Cardiac muscle cell (in vitro differentiated cells and primary cell): Measurements from ENCODE around the gene TTC4. TPM values are rescaled to one million over a fixed set of nuclear protein-coding genes. Genes with fewer than 3 reads are reported as not detected.

Experiments used
- DNase-seq, 2 donors: peaks; one replicate each; pipeline versions ENCODE4 v3.0.0 to v3.0.0-alpha.2; 2010 to 2017; ENCODE audit warnings: low read depth in 1 of 2, low spot score in 1 of 2
- H3K27ac ChIP-seq: fragments of 200-600 bp; sonication (generic); 2 replicates; pipeline ENCODE4 v1.5.1; 2016
- H3K27me3 ChIP-seq: fragments of 200-600 bp; sonication (generic); 2 replicates; pipeline ENCODE4 v1.6.0; 2016; ENCODE audit warnings: control low read depth
- H3K36me3 ChIP-seq: fragments of 200-600 bp; sonication (generic); 2 replicates; pipeline ENCODE4 v1.5.1; 2016; ENCODE audit warnings: control low read depth
- H3K4me1 ChIP-seq: fragments of 200-600 bp; sonication (generic); 2 replicates; pipeline ENCODE4 v1.8.1; 2017; ENCODE audit warnings: low read depth, mild to moderate bottlenecking, mixed run types
- H3K4me3 ChIP-seq: fragments of 200-600 bp; sonication (generic); 2 replicates; pipeline ENCODE4 v1.5.1; 2016; ENCODE audit warnings: mild to moderate bottlenecking
- H3K9me3 ChIP-seq: fragments of 200-600 bp; sonication (generic); 2 replicates; pipeline ENCODE4 v1.5.1; 2017; ENCODE audit warnings: low read depth, mild to moderate bottlenecking, control low read depth
- polyA plus RNA-seq: library from polyadenylated mRNA; unstranded; fragments of >200 nt; fragmentation: Nextera tagmentation; extraction: Ambion mirVana; gene quantifications from 2 replicates; pipeline ENCODE4 v1.2.1, GENCODE V29; 2016
- total RNA-seq: library from RNA; depleted of rRNA; stranded (reverse); fragments of >200 nt; gene quantifications from 2 replicates; pipeline ENCODE4 v1.2.3, GENCODE V29; 2016
- TF ChIP-seq, protein P1 (sequence below): IDR thresholded peaks from 2 replicates; pipeline ENCODE4 v1.5.1; 2012; ENCODE audit warnings: low read depth, mild to moderate bottlenecking, low read length

Gene TTC4
- total and polyA plus RNA-seq, 2 experiments from 2014 or later = 19.8 to 23.5 TPM

DNA sequence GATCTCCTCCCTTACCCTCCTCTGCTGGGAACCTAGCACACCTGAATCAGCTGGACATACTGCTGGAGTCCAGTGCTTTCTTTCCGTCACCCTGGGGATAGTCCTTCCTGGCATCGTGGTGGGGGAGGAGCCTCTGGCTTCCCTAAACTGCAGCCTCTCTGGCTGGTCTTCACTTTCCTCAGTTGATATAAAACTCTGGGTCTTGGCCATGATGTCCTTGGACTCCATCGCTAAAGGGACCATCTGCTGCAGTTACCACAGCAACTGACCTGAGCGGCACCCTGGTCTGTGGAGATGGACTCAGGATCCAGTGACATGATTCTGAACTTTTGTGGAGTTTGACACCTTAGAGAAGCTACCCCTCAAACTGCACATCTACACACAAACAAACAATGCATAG is 25.9 kb downstream of the TTC4 start:
- H3K27me3 ChIP-seq = no peaks in the 10 kb centered on the region
- peaks cover 39% of the 10 kb centered on the region for H3K36me3 ChIP-seq
- no peak overlapping the region for H3K27ac ChIP-seq
- no peak overlapping the region for H3K4me3 ChIP-seq
- no peak for DNase-seq
- H3K9me3 ChIP-seq = no peaks in the 10 kb centered on the region
- no peaks in the 10 kb centered on the region for H3K4me1 ChIP-seq
- TF ChIP-seq, protein P1, sequence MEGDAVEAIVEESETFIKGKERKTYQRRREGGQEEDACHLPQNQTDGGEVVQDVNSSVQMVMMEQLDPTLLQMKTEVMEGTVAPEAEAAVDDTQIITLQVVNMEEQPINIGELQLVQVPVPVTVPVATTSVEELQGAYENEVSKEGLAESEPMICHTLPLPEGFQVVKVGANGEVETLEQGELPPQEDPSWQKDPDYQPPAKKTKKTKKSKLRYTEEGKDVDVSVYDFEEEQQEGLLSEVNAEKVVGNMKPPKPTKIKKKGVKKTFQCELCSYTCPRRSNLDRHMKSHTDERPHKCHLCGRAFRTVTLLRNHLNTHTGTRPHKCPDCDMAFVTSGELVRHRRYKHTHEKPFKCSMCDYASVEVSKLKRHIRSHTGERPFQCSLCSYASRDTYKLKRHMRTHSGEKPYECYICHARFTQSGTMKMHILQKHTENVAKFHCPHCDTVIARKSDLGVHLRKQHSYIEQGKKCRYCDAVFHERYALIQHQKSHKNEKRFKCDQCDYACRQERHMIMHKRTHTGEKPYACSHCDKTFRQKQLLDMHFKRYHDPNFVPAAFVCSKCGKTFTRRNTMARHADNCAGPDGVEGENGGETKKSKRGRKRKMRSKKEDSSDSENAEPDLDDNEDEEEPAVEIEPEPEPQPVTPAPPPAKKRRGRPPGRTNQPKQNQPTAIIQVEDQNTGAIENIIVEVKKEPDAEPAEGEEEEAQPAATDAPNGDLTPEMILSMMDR = no peak

GRCh38 chr1:54742282-54742681 is 26.6 kb downstream of the TTC4 start:
- peaks cover 36% of the 10 kb centered on the region for H3K36me3 ChIP-seq
- H3K4me1 ChIP-seq = no peaks in the 10 kb centered on the region
- no peaks in the 10 kb centered on the region for H3K27me3 ChIP-seq
- no peaks in the 10 kb centered on the region for H3K9me3 ChIP-seq
- DNase-seq = no peak
- no peak overlapping the region for H3K27ac ChIP-seq
- H3K4me3 ChIP-seq = no peak overlapping the region
- TF ChIP-seq, protein P1 = no peak

DNA sequence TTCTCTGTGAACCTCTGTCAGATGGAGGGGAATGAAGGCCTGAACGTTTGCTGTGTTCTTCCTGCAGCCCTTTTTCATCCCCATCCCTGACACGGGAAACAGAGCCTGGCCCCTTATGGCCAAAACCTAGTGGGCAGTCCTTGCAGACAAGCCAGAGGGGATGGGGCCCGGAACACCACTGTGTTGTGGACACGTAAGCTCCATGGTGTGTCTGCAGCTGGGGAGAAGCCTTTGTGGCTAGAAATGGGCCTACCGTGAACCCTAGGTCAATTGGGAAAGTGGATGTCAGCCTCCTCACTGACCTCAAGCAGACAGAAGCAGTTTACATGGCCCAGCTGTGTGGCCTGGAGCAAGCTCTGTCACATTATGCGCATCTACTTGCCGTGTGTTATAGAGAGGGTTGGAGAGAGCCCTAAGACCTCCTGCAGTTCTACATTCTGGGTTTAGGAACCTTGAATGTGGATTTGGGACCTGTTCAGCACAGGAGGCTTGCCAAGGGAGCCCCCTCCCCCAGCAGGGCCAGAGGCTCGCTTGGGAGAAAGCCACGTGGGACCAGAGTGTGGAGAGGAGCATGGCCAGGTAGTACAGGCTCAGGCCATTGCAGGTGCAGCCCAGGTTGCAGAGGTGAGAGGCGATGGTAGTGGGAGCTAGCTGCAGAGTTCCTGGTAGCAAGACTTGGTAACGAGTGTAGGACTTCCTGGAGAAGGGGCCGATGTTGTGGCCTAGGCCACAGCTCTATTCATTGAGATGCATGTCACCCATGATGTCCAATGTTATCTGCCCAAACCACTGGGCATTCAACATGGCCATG is 28.0 kb downstream of the TTC4 start:
- Histone ChIP-seq H3K27me3 (peaks cover 7% of the 10 kb centered on the region), H3K9me3 (no peaks in the 10 kb centered on the region), H3K27ac (no peak overlapping the region), H3K36me3 (peaks cover 27% of the 10 kb centered on the region), H3K4me3 (no peak overlapping the region), H3K4me1 (no peaks in the 10 kb centered on the region)
- DNase-seq = no peak
- TF ChIP-seq, protein P1 = no peak

DNA sequence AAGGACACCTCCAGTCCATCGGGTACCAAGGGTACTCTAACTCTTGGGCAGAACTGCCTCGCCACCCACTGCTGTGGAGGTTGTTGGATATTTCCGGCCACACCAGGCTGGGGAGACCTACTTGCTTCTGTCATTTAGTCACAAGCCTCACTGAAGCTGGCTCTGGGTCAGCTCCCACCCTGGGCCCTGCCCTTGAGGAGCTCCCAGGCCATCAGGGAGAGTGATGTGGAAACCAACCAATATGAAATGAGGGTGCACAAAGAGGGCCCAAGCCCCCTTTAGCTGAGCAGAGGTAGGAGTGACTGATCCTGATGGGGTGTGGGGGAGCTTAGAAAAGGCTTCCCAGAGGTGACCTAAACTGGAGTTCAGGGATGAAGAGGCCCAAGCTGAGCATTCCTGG is 29.0 kb downstream of the TTC4 start:
- H3K4me1 ChIP-seq = no peaks in the 10 kb centered on the region
- no peak overlapping the region for H3K27ac ChIP-seq
- no peak overlapping the region for H3K4me3 ChIP-seq
- H3K27me3 ChIP-seq = peaks cover 8% of the 10 kb centered on the region
- no peaks in the 10 kb centered on the region for H3K9me3 ChIP-seq
- TF ChIP-seq, protein P1 = no peak
- DNase-seq = no peak
- H3K36me3 ChIP-seq = peaks cover 22% of the 10 kb centered on the region

- no peak for DNase-seq
- H3K4me3 ChIP-seq = no peak overlapping the region
- peaks cover 16% of the 10 kb centered on the region for H3K36me3 ChIP-seq
- H3K27ac ChIP-seq = no peak overlapping the region
- H3K27me3 ChIP-seq = peaks cover 8% of the 10 kb centered on the region
- TF ChIP-seq, protein P1 = no peak
- H3K4me1 ChIP-seq = no peaks in the 10 kb centered on the region
- no peaks in the 10 kb centered on the region for H3K9me3 ChIP-seq
Measured at GRCh38 chr1:54745274-54745673, 29.6 kb downstream of the TTC4 start.
